ENCODE data around the gene KIF5A.
"Not testable (repeated sequence)": the region's sequence is repeated elsewhere in the genome, so short reads cannot be mapped to it uniquely, and the experiment has no call there.

Gene KIF5A

GRCh38 chr12:57581802-57582201 is 32.0 kb downstream of the KIF5A start:
- Histone ChIP-seq H3K27me3 (replicated peaks; ENCODE audit: control insufficient read depth, insufficient read depth, low read length) (peaks cover 66% of the 10 kb centered on the region), H3K9me3 (ENCODE audit: control insufficient read depth, low read length) (no peaks in the 10 kb centered on the region), H3K36me3 (ENCODE audit: control insufficient read depth, insufficient read depth, low read length, severe bottlenecking) (no peaks in the 10 kb centered on the region), H3K4me3 (ENCODE audit: low read length) (no peak overlapping the region), H3K4me1 (ENCODE audit: control insufficient read depth, insufficient read depth, low read length) (no peaks in the 10 kb centered on the region), H3K9ac (ENCODE audit: low read length) (no peak overlapping the region)
- no peak for DNase-seq (ENCODE audit: low read depth)

- no peak for DNase-seq (ENCODE audit: low read depth)
- Histone ChIP-seq H3K36me3 (ENCODE audit: control insufficient read depth, insufficient read depth, low read length, severe bottlenecking) (no peaks in the 10 kb centered on the region), H3K9ac (ENCODE audit: low read length) (no peak overlapping the region), H3K4me1 (ENCODE audit: control insufficient read depth, insufficient read depth, low read length) (no peaks in the 10 kb centered on the region), H3K9me3 (ENCODE audit: control insufficient read depth, low read length) (no peaks in the 10 kb centered on the region), H3K4me3 (ENCODE audit: low read length) (no peak overlapping the region), H3K27me3 (replicated peaks; ENCODE audit: control insufficient read depth, insufficient read depth, low read length) (peaks cover 72% of the 10 kb centered on the region)
Measured at GRCh38 chr12:57582440-57582839, 32.6 kb downstream of the KIF5A start.

GRCh38 chr12:57583008-57583831 is 33.4 kb downstream of the KIF5A start:
- Histone ChIP-seq H3K27me3 (replicated peaks; ENCODE audit: control insufficient read depth, insufficient read depth, low read length) (peaks cover 70% of the 10 kb centered on the region), H3K9me3 (ENCODE audit: control insufficient read depth, low read length) (no peaks in the 10 kb centered on the region), H3K9ac (ENCODE audit: low read length) (no peak overlapping the region), H3K36me3 (ENCODE audit: control insufficient read depth, insufficient read depth, low read length, severe bottlenecking) (no peaks in the 10 kb centered on the region), H3K4me3 (ENCODE audit: low read length) (no peak overlapping the region), H3K4me1 (ENCODE audit: control insufficient read depth, insufficient read depth, low read length) (no peaks in the 10 kb centered on the region)
- peak; percentile 94 for DNase-seq (ENCODE audit: low read depth)

GRCh38 chr12:57584050-57584449 is 34.2 kb downstream of the KIF5A start:
- H3K9me3 ChIP-seq (ENCODE audit: control insufficient read depth, low read length), result no peaks in the 10 kb centered on the region
- DNase-seq (ENCODE audit: low read depth), result no peak
- H3K4me1 ChIP-seq (ENCODE audit: control insufficient read depth, insufficient read depth, low read length), result no peaks in the 10 kb centered on the region
- no peak overlapping the region for H3K4me3 ChIP-seq (ENCODE audit: low read length)
- H3K36me3 ChIP-seq (ENCODE audit: control insufficient read depth, insufficient read depth, low read length, severe bottlenecking), result no peaks in the 10 kb centered on the region
- H3K27me3 ChIP-seq (replicated peaks; ENCODE audit: control insufficient read depth, insufficient read depth, low read length), result peaks cover 67% of the 10 kb centered on the region
- H3K9ac ChIP-seq (ENCODE audit: low read length), result no peak overlapping the region

GRCh38 chr12:57584690-57585089 is 34.8 kb downstream of the KIF5A start:
- Histone ChIP-seq H3K4me3 (ENCODE audit: low read length) (no peak overlapping the region), H3K9me3 (ENCODE audit: control insufficient read depth, low read length) (no peaks in the 10 kb centered on the region), H3K36me3 (ENCODE audit: control insufficient read depth, insufficient read depth, low read length, severe bottlenecking) (no peaks in the 10 kb centered on the region), H3K9ac (ENCODE audit: low read length) (no peak overlapping the region), H3K27me3 (replicated peaks; ENCODE audit: control insufficient read depth, insufficient read depth, low read length) (peaks cover 67% of the 10 kb centered on the region), H3K4me1 (ENCODE audit: control insufficient read depth, insufficient read depth, low read length) (no peaks in the 10 kb centered on the region)
- no peak for DNase-seq (ENCODE audit: low read depth)

GRCh38 chr12:57585156-57585555 is 35.3 kb downstream of the KIF5A start:
- DNase-seq (ENCODE audit: low read depth), result no peak
- Histone ChIP-seq H3K9me3 (ENCODE audit: control insufficient read depth, low read length) (no peaks in the 10 kb centered on the region), H3K4me3 (ENCODE audit: low read length) (no peak overlapping the region), H3K9ac (ENCODE audit: low read length) (no peak overlapping the region), H3K4me1 (ENCODE audit: control insufficient read depth, insufficient read depth, low read length) (no peaks in the 10 kb centered on the region), H3K36me3 (ENCODE audit: control insufficient read depth, insufficient read depth, low read length, severe bottlenecking) (no peaks in the 10 kb centered on the region), H3K27me3 (replicated peaks; ENCODE audit: control insufficient read depth, insufficient read depth, low read length) (peaks cover 66% of the 10 kb centered on the region)

GRCh38 chr12:57586128-57586527 is 36.3 kb downstream of the KIF5A start:
- Histone ChIP-seq H3K9me3 (ENCODE audit: control insufficient read depth, low read length) (no peaks in the 10 kb centered on the region), H3K4me3 (ENCODE audit: low read length) (no peak overlapping the region), H3K27me3 (replicated peaks; ENCODE audit: control insufficient read depth, insufficient read depth, low read length) (peaks cover 65% of the 10 kb centered on the region), H3K4me1 (ENCODE audit: control insufficient read depth, insufficient read depth, low read length) (peaks cover 3% of the 10 kb centered on the region), H3K9ac (ENCODE audit: low read length) (no peak overlapping the region), H3K36me3 (ENCODE audit: control insufficient read depth, insufficient read depth, low read length, severe bottlenecking) (no peaks in the 10 kb centered on the region)
- DNase-seq (ENCODE audit: low read depth), result no peak

GRCh38 chr12:57586832-57587429 is 37.1 kb downstream of the KIF5A start:
- H3K9ac ChIP-seq (ENCODE audit: low read length), result no peak overlapping the region
- no peak overlapping the region for H3K4me3 ChIP-seq (ENCODE audit: low read length)
- H3K36me3 ChIP-seq (ENCODE audit: control insufficient read depth, insufficient read depth, low read length, severe bottlenecking), result no peaks in the 10 kb centered on the region
- DNase-seq (ENCODE audit: low read depth), result no peak
- peaks cover 8% of the 10 kb centered on the region for H3K4me1 ChIP-seq (ENCODE audit: control insufficient read depth, insufficient read depth, low read length)
- H3K9me3 ChIP-seq (ENCODE audit: control insufficient read depth, low read length), result no peaks in the 10 kb centered on the region
- peaks cover 73% of the 10 kb centered on the region for H3K27me3 ChIP-seq (replicated peaks; ENCODE audit: control insufficient read depth, insufficient read depth, low read length)

GRCh38 chr12:57588951-57589610 is 39.2 kb downstream of the KIF5A start:
- H3K4me3 ChIP-seq (ENCODE audit: low read length); H3K36me3 ChIP-seq (ENCODE audit: control insufficient read depth, insufficient read depth, low read length, severe bottlenecking); H3K4me1 ChIP-seq (ENCODE audit: control insufficient read depth, insufficient read depth, low read length); DNase-seq (ENCODE audit: low read depth); H3K9me3 ChIP-seq (ENCODE audit: control insufficient read depth, low read length); H3K9ac ChIP-seq (ENCODE audit: low read length): not testable (repeated sequence)
- H3K27me3 ChIP-seq (replicated peaks; ENCODE audit: control insufficient read depth, insufficient read depth, low read length), result peaks cover 58% of the 10 kb centered on the region

GRCh38 chr12:57590479-57590863 is 40.6 kb downstream of the KIF5A start:
- Histone ChIP-seq H3K36me3 (ENCODE audit: control insufficient read depth, insufficient read depth, low read length, severe bottlenecking) (no peaks in the 10 kb centered on the region), H3K4me1 (ENCODE audit: control insufficient read depth, insufficient read depth, low read length) (peaks cover 8% of the 10 kb centered on the region), H3K9ac (ENCODE audit: low read length) (no peak overlapping the region), H3K4me3 (ENCODE audit: low read length) (peak overlapping the region; percentile 84), H3K27me3 (replicated peaks; ENCODE audit: control insufficient read depth, insufficient read depth, low read length) (peaks cover 44% of the 10 kb centered on the region), H3K9me3 (ENCODE audit: control insufficient read depth, low read length) (no peaks in the 10 kb centered on the region)
- no peak for DNase-seq (ENCODE audit: low read depth)
